HepG2 (cell line): ENCODE measurements around the gene FGD4. TPM values are rescaled to one million over a fixed set of nuclear protein-coding genes. Genes with fewer than 3 reads are reported as not detected.
A peak's percentile ranks its signal among the peaks of the same experiment; 100 is the strongest.
"Not testable (repeated sequence)": the region's sequence is repeated elsewhere in the genome, so short reads cannot be mapped to it uniquely, and the experiment has no call there.

ENCODE experiments used
- ATAC-seq: fragments of 200-7000 bp; cut with Tn5 transposase; 3 replicates; pipeline ENCODE4 v1.9.1; 2020; ENCODE audit warnings: mild to moderate bottlenecking, moderate library complexity
- BruUV-seq: library from RNA; stranded (reverse); fragments of 400-500 nt; replicated peaks from 2 replicates; lab custom pipeline; 2021; lab: Mats Ljungman, UMichigan
- CTCF ChIA-PET: fragments of 300-600 bp; formaldehyde crosslinking; extraction: SDS; loops from one replicate; lab custom pipeline; 2021; ENCODE audit warnings: low total read pairs, inconsistent platforms, low intra/inter-chr PET ratio; lab: Yijun Ruan, JAX
- POLR2A ChIA-PET: fragments of 350-600 bp; sonication (Branson Sonifier 250); formaldehyde crosslinking; loops from one replicate; lab custom pipeline; 2020; ENCODE audit warnings: antibody characterized with exemption, inconsistent platforms; lab: Yijun Ruan, JAX
- DNase-seq: peaks from one replicate; pipeline ENCODE4 v3.0.0-alpha.2; 2015; ENCODE audit warnings: low spot score
- FAIRE-seq: peaks from 3 replicates; lab custom pipeline; 2011; peaks lifted over from hg19 to GRCh38; lab: Jason Lieb, UNC
- H2AFZ ChIP-seq: one replicate; pipeline ENCODE4 v1.6.1; 2011; ENCODE audit warnings: low read length, inconsistent platforms
- H3K27ac ChIP-seq: fragments of 300-600 bp; 3 replicates; pipeline ENCODE4 v1.8.0; 2011; ENCODE audit warnings: mixed run types, mild to moderate bottlenecking, mixed read lengths, low read length, inconsistent platforms; ENCODE audit not compliant: insufficient read depth; ENCODE audit errors: extremely low read length
- H3K27me3 ChIP-seq, 2 experiments: fragments of 200-600 bp in 1 of 2; 2 replicates in 1 of 2; 3 replicates in 1 of 2; pipeline versions ENCODE4 v1.6.0 to v1.8.0; 2011; ENCODE audit warnings: low read length in 2 of 2, mild to moderate bottlenecking in 2 of 2, moderate library complexity in 2 of 2, inconsistent platforms in 1 of 2; ENCODE audit not compliant: insufficient read depth in 2 of 2, control insufficient read depth in 1 of 2
- H3K36me3 ChIP-seq, 2 experiments: fragments of 200-600 bp in 1 of 2; replicated peaks in 1 of 2; 2 replicates in 1 of 2; 3 replicates in 1 of 2; pipeline versions ENCODE4 v1.5.1 to v1.8.0; 2011; ENCODE audit warnings: low read length in 2 of 2, inconsistent platforms in 1 of 2; ENCODE audit not compliant: insufficient read depth in 2 of 2, control insufficient read depth in 1 of 2
- H3K4me1 ChIP-seq: 2 replicates; pipeline ENCODE4 v1.5.1; 2012; ENCODE audit warnings: low read length, inconsistent platforms; ENCODE audit not compliant: insufficient read depth
- H3K4me2 ChIP-seq: 2 replicates; pipeline ENCODE4 v1.6.0; 2011; ENCODE audit warnings: low read depth, low read length, inconsistent platforms
- H3K4me3 ChIP-seq, 3 experiments: fragments of 200-600 bp in 1 of 3; sonication (generic), shearing (Covaris generic) in 1 of 3; replicated peaks in 1 of 3; 2 replicates each; pipeline ENCODE4 v1.5.1; 2011 to 2016; ENCODE audit warnings: low read length in 3 of 3, inconsistent platforms in 2 of 3, low read depth in 2 of 3, mild to moderate bottlenecking in 2 of 3, control low read depth in 1 of 3, mixed read lengths in 1 of 3; ENCODE audit not compliant: insufficient read depth in 1 of 3
- H3K79me2 ChIP-seq: one replicate; pipeline ENCODE4 v1.6.1; 2011; ENCODE audit warnings: low read length, inconsistent platforms; ENCODE audit not compliant: insufficient read depth
- H3K9ac ChIP-seq: 2 replicates; pipeline ENCODE4 v1.6.0; 2011; ENCODE audit warnings: mild to moderate bottlenecking, low read depth, low read length, inconsistent platforms; ENCODE audit not compliant: insufficient read depth
- H3K9me3 ChIP-seq: 2 replicates; pipeline ENCODE4 v1.5.1; 2012; ENCODE audit warnings: mild to moderate bottlenecking, low read length
- H4K20me1 ChIP-seq: 2 replicates; pipeline ENCODE4 v1.6.0; 2011; ENCODE audit warnings: inconsistent platforms, mild to moderate bottlenecking, low read length, moderate library complexity; ENCODE audit not compliant: insufficient read depth
- ATF3 ChIP-seq: sonication (generic); formaldehyde crosslinking; IDR thresholded peaks from 2 replicates; pipeline ENCODE4 v1.4.0; 2020; ENCODE audit warnings: missing genetic modification reagents
- MAFF ChIP-seq: IDR thresholded peaks from 2 replicates; pipeline ENCODE4 v1.6.1; 2011; ENCODE audit warnings: low read depth, low read length, improper control_type of control experiment
- MAFK ChIP-seq, 2 experiments: IDR thresholded peaks in 1 of 2; conservative IDR thresholded peaks in 1 of 2; 2 replicates each; pipeline ENCODE4 v1.6.1; 2011; ENCODE audit warnings: improper control_type of control experiment in 2 of 2, low read length in 2 of 2
- NONO ChIP-seq, 2 experiments: fragments of 450-650 bp in 1 of 2; sonication (generic) in 1 of 2; formaldehyde crosslinking in 1 of 2; IDR thresholded peaks in 1 of 2; conservative IDR thresholded peaks in 1 of 2; 2 replicates each; pipeline versions ENCODE4 v1.6.1 to v1.8.0; 2017 to 2022; ENCODE audit warnings: mild to moderate bottlenecking in 1 of 2, missing genetic modification reagents in 1 of 2, moderate library complexity in 1 of 2
- WGBS: methylation state at CpG from one replicate; pipeline ENCODE4 v1.1.6; 2017; ENCODE audit warnings: low lambda C conversion rate; 5-methylcytosine and 5-hydroxymethylcytosine counted together
- in situ Hi-C: cut with HindIII; loops from 2 replicates; pipeline ENCODE4 v1.10.0; 2017; ENCODE audit warnings: low pct_unique_long_range_greater_than_20kb; ENCODE audit not compliant: extremely low pct_ligation_motif_present
- intact Hi-C: fragments of 100-400 bp; cut with micrococcal nuclease; formaldehyde crosslinking; loops from one replicate; pipeline ENCODE4 v1.10.0; 2022; ENCODE audit not compliant: unreplicated experiment
- polyA plus RNA-seq, 8 experiments: library from polyadenylated mRNA; depleted of rRNA in 3 of 8; stranded (reverse) in 7 of 8; unstranded in 1 of 8; fragments of >200 nt; fragmentation: Illumina TruSeq in 4 of 8; extraction: Trizol in 4 of 8; gene quantifications; 2 replicates each; pipeline versions ENCODE4 v1.2.1 to v1.2.3, GENCODE V29; 2011 to 2016; ENCODE audit warnings: low read depth in 4 of 8, missing spikeins in 1 of 8, mixed read lengths in 1 of 8; ENCODE audit not compliant: insufficient read depth in 1 of 8
- total RNA-seq, 5 experiments: library from RNA; depleted of rRNA; stranded (reverse); fragments of >200 nt; fragmentation: Illumina TruSeq; extraction: Trizol; gene quantifications; 2 replicates each; pipeline ENCODE4 v1.2.3, GENCODE V29; 2016; ENCODE audit warnings: low read depth in 1 of 5

The FGD4 gene
- total and polyA plus RNA-seq, 2 of the 13 experiments (the other 11 are each of a cell fraction or from before 2014, with no cell fraction given) = 4.6 to 6.6 TPM

DNA sequence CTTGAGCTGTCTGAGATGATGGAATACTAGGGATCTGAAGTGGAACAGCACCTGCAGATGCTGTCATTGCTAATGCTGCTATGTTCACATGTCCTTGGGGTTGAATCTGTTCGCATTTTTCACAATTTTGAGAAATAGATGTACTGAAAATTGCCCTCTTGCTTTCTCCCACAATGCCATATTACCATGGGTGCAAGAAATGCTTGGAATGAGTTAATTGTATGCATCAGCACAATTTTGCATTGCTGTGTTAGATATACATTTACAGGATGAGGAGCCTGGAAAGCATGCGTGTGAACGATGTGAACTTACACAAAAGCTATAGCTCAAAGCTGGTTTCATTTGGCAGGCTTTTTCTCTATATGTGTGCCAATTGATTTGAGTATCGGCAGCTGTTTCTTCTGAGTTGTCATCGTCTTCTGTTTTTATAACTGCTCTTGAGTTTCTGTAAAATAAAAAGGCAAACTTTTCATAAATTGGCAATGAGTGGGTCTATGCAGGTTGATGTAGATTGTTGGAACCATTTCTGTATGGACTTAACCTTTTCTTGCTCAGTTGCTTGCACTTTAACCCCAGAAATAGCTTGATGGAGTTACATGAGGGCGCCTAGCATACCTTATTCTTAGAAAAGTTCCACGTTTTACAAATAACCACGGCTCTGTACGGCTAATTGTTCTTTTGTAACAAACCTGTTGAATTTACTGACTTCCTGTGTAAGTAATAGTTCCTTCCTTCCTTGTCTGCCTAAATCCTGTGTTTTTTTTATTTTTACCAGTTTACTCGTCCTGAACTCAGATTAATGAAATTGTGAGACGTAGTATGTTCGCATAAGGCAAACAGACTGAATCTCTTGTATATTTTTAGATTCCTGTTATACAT lies 105.9 kb downstream of the FGD4 start:
- POLR2A ChIA-PET = no interaction called here
- no peak overlapping the region for H2AFZ ChIP-seq
- FAIRE-seq (no peak), DNase-seq (no peak), ATAC-seq (no peak)
- intact Hi-C loops (no loop called here), in situ Hi-C loops (no loop called here)
- no peaks in the 10 kb centered on the region for H3K36me3 ChIP-seq
- no peaks in the 10 kb centered on the region for H3K79me2 ChIP-seq
- H3K27me3 ChIP-seq = no peaks in the 10 kb centered on the region; a peak in 1 of 5 replicates
- H3K4me3 ChIP-seq = no peak overlapping the region
- peaks cover 35% of the 10 kb centered on the region for H3K4me1 ChIP-seq
- no TSS peak for BruUV-seq
- H3K4me2 ChIP-seq = no peak overlapping the region
- no peaks in the 10 kb centered on the region for H3K9me3 ChIP-seq
- no peak overlapping the region for H3K9ac ChIP-seq
- no peaks in the 10 kb centered on the region for H4K20me1 ChIP-seq
- TF ChIP-seq MAFF (peak; percentile 38; the same call in 1 of the 2 replicates), NONO (IDR thresholded peaks at IDR 0.05) (no peak), NONO (CRISPR knock-in tag; conservative IDR thresholded peaks at IDR 0.05) (no peak), ATF3 (no peak), MAFK (conservative IDR thresholded peaks at IDR 0.05 in 1 of 2, IDR thresholded peaks at IDR 0.05 in 1 of 2; ENCODE audit: low read length in 2 of 2) (peak; percentile 63 to 73)
- H3K27ac ChIP-seq = no peak overlapping the region
- 88% methylated on average over 12 of the region's 12 CpGs for WGBS
- CTCF ChIA-PET = no interaction called here

GRCh38 chr12:32507096-32507941 lies 108.0 kb downstream of the FGD4 start:
- H4K20me1 ChIP-seq, H2AFZ ChIP-seq, H3K9ac ChIP-seq, in situ Hi-C loops, POLR2A ChIA-PET, CTCF ChIA-PET, ATAC-seq, H3K4me3 ChIP-seq, H3K36me3 ChIP-seq, H3K79me2 ChIP-seq, H3K27me3 ChIP-seq, H3K4me2 ChIP-seq, intact Hi-C loops, DNase-seq, BruUV-seq, H3K27ac ChIP-seq, FAIRE-seq, H3K9me3 ChIP-seq: not testable (repeated sequence)
- WGBS = 89% methylated on average over 7 of the region's 8 CpGs
- peaks cover 16% of the 10 kb centered on the region for H3K4me1 ChIP-seq
